DND-41 (cell line): ENCODE measurements around the gene THEM4.

ENCODE experiments used
- ATAC-seq: fragments of 200-7000 bp; cut with Tn5 transposase; 3 replicates; pipeline ENCODE4 v1.9.1; 2021; ENCODE audit warnings: low read depth; ENCODE audit not compliant: insufficient read depth
- DNase-seq: peaks from one replicate; pipeline ENCODE4 v3.0.0-alpha.2; 2020
- H2AFZ ChIP-seq: 2 replicates; pipeline ENCODE4 v1.6.0; 2012; ENCODE audit warnings: low read depth, low read length
- H3K27ac ChIP-seq: 2 replicates; pipeline ENCODE4 v1.5.1; 2012; ENCODE audit warnings: low read length, inconsistent platforms
- H3K27me3 ChIP-seq: fragments of 200-600 bp; sonication (generic); 2 replicates; pipeline ENCODE4 v1.6.0; 2012; ENCODE audit warnings: low read length, mild to moderate bottlenecking, inconsistent platforms; ENCODE audit not compliant: insufficient read depth, poor library complexity
- H3K36me3 ChIP-seq: 2 replicates; pipeline ENCODE4 v1.5.1; 2012; ENCODE audit warnings: low read length, inconsistent platforms; ENCODE audit not compliant: insufficient read depth
- H3K4me1 ChIP-seq: 2 replicates; pipeline ENCODE4 v1.5.1; 2012; ENCODE audit warnings: mild to moderate bottlenecking, low read length; ENCODE audit not compliant: insufficient read depth
- H3K4me2 ChIP-seq: 2 replicates; pipeline ENCODE4 v1.6.0; 2012; ENCODE audit warnings: mild to moderate bottlenecking, moderate library complexity, low read length, inconsistent platforms; ENCODE audit not compliant: insufficient read depth
- H3K4me3 ChIP-seq, 2 experiments: fragments of 200-600 bp in 1 of 2; shearing (Covaris generic) in 1 of 2; 2 replicates each; pipeline ENCODE4 v1.5.1; 2012 to 2016; ENCODE audit warnings: inconsistent platforms in 2 of 2, low read length in 2 of 2, mild to moderate bottlenecking in 2 of 2, low read depth in 1 of 2, moderate library complexity in 1 of 2
- H3K79me2 ChIP-seq: 2 replicates; pipeline ENCODE4 v1.6.0; 2012; ENCODE audit warnings: low read length, inconsistent platforms; ENCODE audit not compliant: insufficient read depth
- H3K9ac ChIP-seq: 2 replicates; pipeline ENCODE4 v1.6.0; 2012; ENCODE audit warnings: low read depth, mild to moderate bottlenecking, inconsistent platforms, low read length, moderate library complexity
- H3K9me3 ChIP-seq: 2 replicates; pipeline ENCODE4 v1.5.1; 2012; ENCODE audit warnings: low read length, moderate library complexity, mild to moderate bottlenecking, inconsistent platforms; ENCODE audit not compliant: insufficient read depth, severe bottlenecking
- H4K20me1 ChIP-seq: 2 replicates; pipeline ENCODE4 v1.6.0; 2012; ENCODE audit warnings: low read length; ENCODE audit not compliant: insufficient read depth
- CTCF ChIP-seq: IDR thresholded peaks from 2 replicates; pipeline ENCODE4 v1.5.1; 2012; ENCODE audit warnings: borderline replicate concordance, low read length, moderate library complexity, mild to moderate bottlenecking; ENCODE audit not compliant: poor library complexity, severe bottlenecking; ENCODE audit errors: extremely low read depth
- EZH2 ChIP-seq: IDR thresholded peaks from 3 replicates; pipeline ENCODE4 v1.6.1; 2012; ENCODE audit warnings: borderline replicate concordance, low read depth, mild to moderate bottlenecking, moderate library complexity, low read length, inconsistent platforms; ENCODE audit not compliant: severe bottlenecking

Gene THEM4

GRCh38 chr1:151897991-151898431 is 11.3 kb downstream of the THEM4 start:
- Histone ChIP-seq H3K27ac (peak overlapping the region; percentile 19), H3K27me3 (no peaks in the 10 kb centered on the region), H3K79me2 (no peaks in the 10 kb centered on the region), H3K9ac (no peak overlapping the region), H3K4me1 (peaks cover 23% of the 10 kb centered on the region), H4K20me1 (no peaks in the 10 kb centered on the region), H3K9me3 (no peaks in the 10 kb centered on the region), H2AFZ (peak overlapping the region; percentile 33; the same call in 1 of the 2 replicates), H3K4me2 (peak overlapping the region; percentile 38), H3K36me3 (no peaks in the 10 kb centered on the region), H3K4me3 (no peak overlapping the region)
- no peak for TF ChIP-seq EZH2
- no peak for TF ChIP-seq CTCF
- ATAC-seq (no peak), DNase-seq (no peak)

GRCh38 chr1:151893176-151893924 is 16.0 kb downstream of the THEM4 start:
- TF ChIP-seq EZH2: no peak
- TF ChIP-seq CTCF: no peak
- Histone ChIP-seq H3K4me1 (peaks cover 15% of the 10 kb centered on the region), H3K27me3 (peaks cover 3% of the 10 kb centered on the region), H2AFZ (no peak overlapping the region), H3K36me3 (no peaks in the 10 kb centered on the region), H3K9me3 (no peaks in the 10 kb centered on the region), H3K79me2 (no peaks in the 10 kb centered on the region), H3K9ac (no peak overlapping the region), H4K20me1 (no peaks in the 10 kb centered on the region), H3K27ac (no peak overlapping the region), H3K4me3 (no peak overlapping the region), H3K4me2 (no peak overlapping the region)
- ATAC-seq (no peak), DNase-seq (no peak)

GRCh38 chr1:151892190-151892589 is 17.1 kb downstream of the THEM4 start:
- H3K9me3 ChIP-seq: no peaks in the 10 kb centered on the region
- no peak overlapping the region for H2AFZ ChIP-seq
- TF ChIP-seq EZH2: no peak
- TF ChIP-seq CTCF: no peak
- no peak overlapping the region for H3K4me3 ChIP-seq
- H3K4me1 ChIP-seq: peaks cover 3% of the 10 kb centered on the region; the same call in 1 of the 2 replicates
- H4K20me1 ChIP-seq: no peaks in the 10 kb centered on the region
- peaks cover 3% of the 10 kb centered on the region for H3K27me3 ChIP-seq
- H3K79me2 ChIP-seq: no peaks in the 10 kb centered on the region
- no peak overlapping the region for H3K9ac ChIP-seq
- DNase-seq (no peak), ATAC-seq (no peak)
- H3K27ac ChIP-seq: no peak overlapping the region
- no peak overlapping the region for H3K4me2 ChIP-seq
- H3K36me3 ChIP-seq: no peaks in the 10 kb centered on the region
